ENCODE results near the gene PTBP3. TPM values are rescaled to one million over a fixed set of nuclear protein-coding genes. Genes with fewer than 3 reads are reported as not detected.
A peak's percentile ranks its signal among the peaks of the same experiment; 100 is the strongest.

PTBP3 gene
- total RNA-seq, 1 experiment from 2014 or later = 23.2 TPM

- ATAC-seq (no peak), DNase-seq (no peak)
- Histone ChIP-seq H3K79me2 (ENCODE audit: low read length) (no peaks in the 10 kb centered on the region), H3F3A (ENCODE audit: low read length, unreplicated experiment) (no peaks in the 10 kb centered on the region), H3K4me2 (ENCODE audit: low read length) (no peak overlapping the region), H2AFZ (ENCODE audit: low read length) (no peak overlapping the region), H3K36me3 (ENCODE audit: low read depth, low read length) (no peaks in the 10 kb centered on the region), H3K9me2 (replicated peaks; ENCODE audit: low read length) (no peaks in the 10 kb centered on the region), H3K9me3 (ENCODE audit: low read length) (no peaks in the 10 kb centered on the region), H3K27me3 (ENCODE audit: low read length) (no peaks in the 10 kb centered on the region), H3K4me1 (ENCODE audit: insufficient read depth, low read length) (peaks cover 7% of the 10 kb centered on the region; the same call in 1 of the 2 replicates), H3K27ac (ENCODE audit: low read length) (no peak overlapping the region), H4K20me1 (ENCODE audit: low read length) (no peaks in the 10 kb centered on the region), H3K9ac (ENCODE audit: low read length) (no peak overlapping the region), H3K4me3 (ENCODE audit: low read length) (no peak overlapping the region)
- POLR2A ChIA-PET (ENCODE audit: unreplicated experiment) = no interaction called here
- CTCF ChIA-PET = no interaction called here
- no TSS peak for BruUV-seq (replicated peaks)
- TF ChIP-seq, protein P1, sequence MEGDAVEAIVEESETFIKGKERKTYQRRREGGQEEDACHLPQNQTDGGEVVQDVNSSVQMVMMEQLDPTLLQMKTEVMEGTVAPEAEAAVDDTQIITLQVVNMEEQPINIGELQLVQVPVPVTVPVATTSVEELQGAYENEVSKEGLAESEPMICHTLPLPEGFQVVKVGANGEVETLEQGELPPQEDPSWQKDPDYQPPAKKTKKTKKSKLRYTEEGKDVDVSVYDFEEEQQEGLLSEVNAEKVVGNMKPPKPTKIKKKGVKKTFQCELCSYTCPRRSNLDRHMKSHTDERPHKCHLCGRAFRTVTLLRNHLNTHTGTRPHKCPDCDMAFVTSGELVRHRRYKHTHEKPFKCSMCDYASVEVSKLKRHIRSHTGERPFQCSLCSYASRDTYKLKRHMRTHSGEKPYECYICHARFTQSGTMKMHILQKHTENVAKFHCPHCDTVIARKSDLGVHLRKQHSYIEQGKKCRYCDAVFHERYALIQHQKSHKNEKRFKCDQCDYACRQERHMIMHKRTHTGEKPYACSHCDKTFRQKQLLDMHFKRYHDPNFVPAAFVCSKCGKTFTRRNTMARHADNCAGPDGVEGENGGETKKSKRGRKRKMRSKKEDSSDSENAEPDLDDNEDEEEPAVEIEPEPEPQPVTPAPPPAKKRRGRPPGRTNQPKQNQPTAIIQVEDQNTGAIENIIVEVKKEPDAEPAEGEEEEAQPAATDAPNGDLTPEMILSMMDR (conservative IDR thresholded peaks at IDR 0.05; ENCODE audit: low read depth, low read length) = no peak
- TF ChIP-seq EZH2 (IDR thresholded peaks at IDR 0.05; ENCODE audit: low read length, unreplicated experiment) (no peak), EZH2phosphoT487 (IDR thresholded peaks at IDR 0.05; ENCODE audit: borderline replicate concordance, low read length) (no peak)
- intact Hi-C loops (cut with micrococcal nuclease) = no loop called here
Measured at GRCh38 chr9:112184946-112185345, 148.5 kb downstream of the PTBP3 start.

DNA sequence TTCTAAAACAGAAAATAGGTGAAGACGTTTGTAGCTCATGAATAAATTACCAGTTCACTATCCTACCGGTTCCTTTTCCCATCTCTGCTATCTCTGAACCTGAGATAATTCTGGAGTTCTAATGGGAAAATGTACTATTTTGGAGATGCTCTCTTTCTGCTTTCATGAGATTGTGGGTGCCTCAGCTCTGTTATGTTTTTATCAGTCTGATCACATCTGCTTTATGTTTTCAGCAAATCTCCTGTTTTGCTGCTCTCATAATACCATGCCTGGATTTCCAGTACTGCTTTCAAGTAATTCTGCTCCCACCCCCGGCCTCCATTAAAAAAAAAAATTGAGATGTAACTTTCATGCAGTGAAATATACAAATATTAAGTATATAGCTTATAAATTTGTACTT is 149.2 kb downstream of the PTBP3 start:
- H3K79me2 ChIP-seq (ENCODE audit: low read length) = no peaks in the 10 kb centered on the region
- no peaks in the 10 kb centered on the region for H3F3A ChIP-seq (ENCODE audit: low read length, unreplicated experiment)
- ChIA-PET POLR2A (ENCODE audit: unreplicated experiment) (no interaction called here), CTCF (no interaction called here)
- intact Hi-C loops (cut with micrococcal nuclease) = no loop called here
- TF ChIP-seq, protein P1 (conservative IDR thresholded peaks at IDR 0.05; ENCODE audit: low read depth, low read length) = no peak
- TF ChIP-seq EZH2 (IDR thresholded peaks at IDR 0.05; ENCODE audit: low read length, unreplicated experiment) (no peak), EZH2phosphoT487 (IDR thresholded peaks at IDR 0.05; ENCODE audit: borderline replicate concordance, low read length) (no peak)
- H4K20me1 ChIP-seq (ENCODE audit: low read length) = no peaks in the 10 kb centered on the region
- no peak overlapping the region for H2AFZ ChIP-seq (ENCODE audit: low read length)
- no TSS peak for BruUV-seq (replicated peaks)
- DNase-seq (no peak), ATAC-seq (no peak)
- H3K9me2 ChIP-seq (replicated peaks; ENCODE audit: low read length) = no peaks in the 10 kb centered on the region
- H3K9me3 ChIP-seq (ENCODE audit: low read length) = no peaks in the 10 kb centered on the region
- no peak overlapping the region for H3K27ac ChIP-seq (ENCODE audit: low read length)
- H3K4me3 ChIP-seq (ENCODE audit: low read length) = no peak overlapping the region
- no peak overlapping the region for H3K9ac ChIP-seq (ENCODE audit: low read length)
- no peak overlapping the region for H3K4me2 ChIP-seq (ENCODE audit: low read length)
- no peaks in the 10 kb centered on the region for H3K36me3 ChIP-seq (ENCODE audit: low read depth, low read length)
- peaks cover 10% of the 10 kb centered on the region; the same call in 1 of the 2 replicates for H3K4me1 ChIP-seq (ENCODE audit: insufficient read depth, low read length)
- no peaks in the 10 kb centered on the region for H3K27me3 ChIP-seq (ENCODE audit: low read length)

GRCh38 chr9:112180387-112180881 is 153.0 kb downstream of the PTBP3 start:
- CTCF ChIA-PET = no interaction called here
- no peaks in the 10 kb centered on the region for H3K9me2 ChIP-seq (replicated peaks; ENCODE audit: low read length)
- intact Hi-C loops (cut with micrococcal nuclease) = no loop called here
- no TSS peak for BruUV-seq (replicated peaks)
- H3K4me1 ChIP-seq (ENCODE audit: insufficient read depth, low read length) = peaks cover 10% of the 10 kb centered on the region; the same call in 1 of the 2 replicates
- TF ChIP-seq, protein P1 (conservative IDR thresholded peaks at IDR 0.05; ENCODE audit: low read depth, low read length) = no peak
- no peak for TF ChIP-seq EZH2 (IDR thresholded peaks at IDR 0.05; ENCODE audit: low read length, unreplicated experiment)
- TF ChIP-seq EZH2phosphoT487 (IDR thresholded peaks at IDR 0.05; ENCODE audit: borderline replicate concordance, low read length) = no peak
- peak; percentile 43 for DNase-seq
- H3K79me2 ChIP-seq (ENCODE audit: low read length) = no peaks in the 10 kb centered on the region
- H2AFZ ChIP-seq (ENCODE audit: low read length) = no peak overlapping the region
- no peak; the same call in 1 of the 2 replicates for ATAC-seq
- no peaks in the 10 kb centered on the region for H3K27me3 ChIP-seq (ENCODE audit: low read length)
- no peaks in the 10 kb centered on the region for H3K9me3 ChIP-seq (ENCODE audit: low read length)
- no peaks in the 10 kb centered on the region for H3K36me3 ChIP-seq (ENCODE audit: low read depth, low read length)
- no peaks in the 10 kb centered on the region for H3F3A ChIP-seq (ENCODE audit: low read length, unreplicated experiment)
- H3K9ac ChIP-seq (ENCODE audit: low read length) = no peak overlapping the region
- H3K4me3 ChIP-seq (ENCODE audit: low read length) = no peak overlapping the region
- H3K27ac ChIP-seq (ENCODE audit: low read length) = no peak overlapping the region
- no peaks in the 10 kb centered on the region for H4K20me1 ChIP-seq (ENCODE audit: low read length)
- POLR2A ChIA-PET (ENCODE audit: unreplicated experiment) = no interaction called here
- H3K4me2 ChIP-seq (ENCODE audit: low read length) = no peak overlapping the region

All from PC-3 (cell line).